NCI-H510A (cell line): ENCODE data around the gene KRT84.
"Not testable (repeated sequence)": the region's sequence is repeated elsewhere in the genome, so short reads cannot be mapped to it uniquely, and the experiment has no call there.

ENCODE experiments used
- DNase-seq: peaks from one replicate; lab custom pipeline; 2025; lab: John Stamatoyannopoulos, UW

Gene KRT84

DNA sequence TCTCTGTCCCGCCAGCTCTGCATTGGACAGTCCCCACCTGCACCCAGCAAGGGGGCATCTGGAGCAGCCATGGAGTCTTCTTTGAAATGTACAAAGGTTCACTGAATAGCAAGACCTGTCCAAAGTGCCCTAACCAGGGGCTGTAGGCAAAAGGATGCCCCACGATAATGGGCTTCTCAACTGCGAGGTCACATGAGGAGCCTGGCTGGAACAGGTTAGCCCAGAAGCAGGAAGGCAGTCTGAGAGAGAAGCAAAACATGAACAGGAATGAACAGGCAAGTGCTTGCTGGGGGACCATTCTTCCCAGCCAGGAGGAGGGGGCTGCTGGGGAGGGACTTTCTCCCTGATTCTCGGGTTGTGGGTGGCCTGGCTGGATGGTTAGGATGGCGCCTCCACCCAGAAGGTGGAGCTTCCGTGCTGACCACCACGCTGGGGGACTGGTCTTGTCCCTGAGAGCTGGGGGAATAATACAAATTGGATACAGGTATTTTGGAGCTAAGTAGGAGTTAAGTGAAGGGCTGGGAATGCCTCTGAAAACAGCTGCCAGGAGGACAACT lies 25.3 kb downstream of the KRT84 start:
- no peak for DNase-seq

DNA sequence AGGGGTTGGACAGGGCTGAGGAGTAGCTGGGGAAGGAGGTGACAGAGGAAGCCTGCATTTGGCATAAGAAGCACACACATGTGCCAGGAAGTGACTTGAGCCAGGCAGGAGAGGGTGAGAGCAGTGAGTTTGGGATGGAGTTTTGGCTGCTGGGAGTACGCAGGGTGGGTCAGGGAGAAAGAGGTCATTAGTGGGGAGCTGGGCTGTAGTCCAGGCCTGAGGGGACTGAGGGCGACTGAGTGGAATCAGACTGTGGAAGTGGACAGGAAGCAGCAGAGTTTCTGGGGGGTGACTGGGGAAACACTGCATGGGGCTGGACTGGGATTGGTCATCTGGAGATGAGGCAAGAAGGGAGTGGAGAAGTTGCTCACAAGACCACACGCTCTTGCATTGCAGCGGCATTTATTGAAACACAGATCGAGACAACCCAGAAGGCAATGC lies 25.8 kb downstream of the KRT84 start:
- no peak for DNase-seq

DNA sequence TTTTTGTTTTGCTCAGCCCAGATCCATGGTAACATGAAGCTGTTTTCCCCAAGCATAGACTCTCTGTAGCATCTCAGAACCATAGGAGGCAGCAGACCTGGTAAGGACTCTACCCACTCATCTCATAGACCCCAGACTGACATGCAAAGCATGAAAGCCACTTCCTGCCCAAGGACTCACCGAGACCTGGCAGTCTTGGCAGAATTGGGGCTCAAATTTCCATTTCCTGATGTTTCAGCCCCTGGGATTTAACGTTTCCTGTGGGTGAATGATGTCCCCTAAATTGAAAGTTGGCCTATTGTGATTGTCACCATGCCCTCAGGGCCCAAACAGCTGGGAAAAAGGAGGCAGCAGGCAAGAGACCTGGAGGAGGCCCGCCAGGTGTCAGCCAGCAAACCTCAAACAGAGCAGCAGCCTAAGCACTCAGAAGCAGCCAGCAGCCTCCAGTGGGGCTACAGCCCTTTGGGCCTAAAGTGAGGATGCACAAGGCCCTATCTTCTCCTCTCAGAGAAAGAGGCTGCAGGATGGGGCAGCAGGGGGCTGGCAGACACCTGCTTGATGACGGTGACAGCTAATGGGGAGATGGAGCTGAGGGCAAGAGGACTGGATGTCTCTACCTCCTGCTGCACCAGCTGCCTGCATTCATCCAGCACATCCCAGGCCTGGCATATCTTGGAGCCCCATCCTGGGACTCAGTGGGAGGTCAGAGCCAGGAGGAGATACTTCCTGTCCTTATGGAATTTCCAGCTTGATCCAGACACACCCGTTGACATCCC lies 26.7 kb downstream of the KRT84 start:
- no peak for DNase-seq

DNA sequence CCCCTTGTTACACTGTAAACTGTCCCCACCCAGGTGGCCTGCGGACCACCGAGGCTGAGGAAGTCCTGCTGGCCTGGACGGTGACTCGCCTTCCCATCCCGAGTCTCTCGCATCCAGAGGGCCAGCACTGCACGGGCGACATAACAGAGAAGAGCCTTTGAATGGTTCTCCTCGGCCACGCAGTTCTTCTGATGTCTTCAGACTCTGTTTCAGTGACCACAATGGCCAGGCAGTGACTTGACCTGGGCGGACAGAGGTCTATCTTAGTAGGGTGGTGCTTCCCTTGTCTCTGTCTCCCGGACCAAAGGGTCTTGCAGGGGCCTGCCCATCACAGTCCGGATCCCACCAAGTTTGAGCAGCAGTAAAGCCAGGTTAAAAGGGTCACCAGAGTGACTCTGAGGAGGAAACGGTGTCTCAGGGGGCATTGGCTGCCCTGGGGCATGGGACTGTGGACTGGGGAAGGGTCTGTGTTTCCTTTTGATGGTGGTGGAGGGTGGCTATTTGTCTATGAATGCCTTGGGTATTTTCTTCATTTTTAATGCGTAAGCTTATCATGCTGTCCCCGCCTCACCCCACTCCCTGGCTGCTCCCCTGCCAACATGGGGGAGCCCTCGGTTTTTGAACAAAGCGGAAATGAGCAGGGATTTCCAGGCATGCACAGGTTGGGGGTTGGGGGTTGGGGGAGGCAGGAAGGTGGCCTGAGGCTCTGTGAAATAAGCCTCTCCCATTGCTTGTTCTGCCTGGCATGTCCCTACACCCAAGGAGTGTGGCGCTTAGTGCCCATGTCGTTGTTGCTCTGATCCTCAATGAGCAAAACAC lies 28.5 kb downstream of the KRT84 start:
- no peak for DNase-seq

DNA sequence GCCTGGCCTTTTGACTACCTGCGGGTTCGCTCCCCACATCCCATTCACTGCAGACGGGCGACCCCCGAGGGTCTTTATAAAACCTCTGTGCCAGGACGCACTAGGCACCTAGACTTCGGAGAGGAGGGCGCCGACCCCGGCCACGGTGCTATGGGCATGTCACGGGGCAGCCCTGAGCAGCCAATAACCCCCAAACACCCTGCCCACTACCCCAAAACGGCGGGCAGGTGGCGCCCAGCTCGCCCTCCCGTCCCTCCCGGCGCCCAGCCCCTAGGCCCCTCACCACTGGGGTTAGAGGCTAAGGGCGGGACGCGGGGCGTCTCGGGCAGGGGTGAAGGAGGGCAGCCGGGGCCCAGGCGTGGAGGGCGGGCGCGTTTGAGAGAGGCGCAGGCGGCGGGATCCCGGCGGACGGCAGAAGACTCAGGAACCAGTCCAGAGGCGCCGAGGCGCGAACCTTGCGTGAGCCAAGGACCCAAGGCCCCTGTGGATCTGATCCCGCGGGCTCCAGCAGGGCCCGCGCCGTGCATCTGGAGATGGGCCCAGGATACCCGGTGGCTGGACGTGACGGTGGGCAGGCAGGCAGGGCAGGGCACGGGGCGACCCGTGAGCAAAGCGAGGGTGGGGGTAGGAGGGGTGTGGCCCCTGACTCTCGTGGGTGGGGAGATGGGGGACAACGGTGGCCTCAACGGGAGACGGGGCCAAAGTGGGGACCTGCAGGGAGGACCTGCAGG lies 29.3 kb downstream of the KRT84 start:
- DNase-seq = no peak

DNA sequence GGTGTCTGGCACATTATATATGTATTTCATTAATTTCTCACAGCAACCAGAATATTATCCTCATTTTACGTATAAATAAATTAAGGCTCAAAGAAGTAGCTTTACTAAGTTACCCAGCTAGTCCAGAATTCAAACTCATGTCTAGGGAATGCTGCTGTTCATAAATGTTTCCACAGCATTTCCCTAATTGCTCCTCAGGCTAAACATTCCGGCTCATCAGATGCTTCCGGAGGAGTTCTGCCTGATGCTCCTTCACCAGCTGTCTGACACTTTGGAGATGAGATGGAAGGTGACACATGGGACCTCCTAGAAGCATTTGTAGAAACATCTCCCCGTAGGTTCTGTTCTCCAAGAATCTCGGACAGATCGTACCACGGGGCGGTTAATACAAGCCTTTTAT lies 30.3 kb downstream of the KRT84 start:
- no peak for DNase-seq

DNA sequence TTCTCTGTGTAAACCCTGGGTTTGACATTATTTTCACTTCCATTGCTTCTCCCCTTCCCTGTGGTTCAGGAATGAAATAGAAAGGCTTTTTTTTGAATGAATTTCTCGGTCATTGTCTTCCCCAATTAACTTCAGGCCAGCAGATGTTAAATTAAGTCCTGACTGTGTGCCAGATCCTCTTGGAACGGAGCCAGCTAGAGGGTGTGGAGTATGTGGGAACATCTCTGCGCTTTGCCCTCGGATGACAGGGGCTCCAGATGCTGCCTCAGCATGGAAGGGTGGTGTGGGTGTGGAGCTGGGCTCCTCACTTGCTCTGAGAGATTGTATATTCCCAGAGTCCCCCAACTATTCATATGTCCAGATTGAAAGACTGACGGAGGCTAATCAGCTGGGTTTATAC lies 31.3 kb downstream of the KRT84 start:
- DNase-seq = no peak

DNA sequence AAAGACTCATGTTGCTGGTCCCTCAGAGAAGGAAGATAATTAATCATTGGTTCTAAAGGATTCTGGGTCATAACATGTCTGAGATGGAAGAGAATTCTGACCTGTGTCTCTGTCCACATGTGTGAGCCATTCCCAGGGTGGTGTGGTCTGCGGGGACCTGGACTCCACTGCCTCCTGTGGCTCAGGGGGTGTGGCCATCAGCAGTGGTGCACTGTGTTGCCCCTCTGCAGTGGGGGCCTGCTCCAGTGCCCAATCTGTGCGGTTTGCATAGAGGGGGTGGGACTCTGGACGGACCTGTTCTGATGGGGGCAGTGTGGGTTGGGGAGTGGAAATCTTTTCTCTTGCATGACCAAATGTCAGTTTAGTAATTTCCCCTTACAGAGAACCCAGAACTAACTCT lies 31.7 kb downstream of the KRT84 start:
- DNase-seq = no peak

DNA sequence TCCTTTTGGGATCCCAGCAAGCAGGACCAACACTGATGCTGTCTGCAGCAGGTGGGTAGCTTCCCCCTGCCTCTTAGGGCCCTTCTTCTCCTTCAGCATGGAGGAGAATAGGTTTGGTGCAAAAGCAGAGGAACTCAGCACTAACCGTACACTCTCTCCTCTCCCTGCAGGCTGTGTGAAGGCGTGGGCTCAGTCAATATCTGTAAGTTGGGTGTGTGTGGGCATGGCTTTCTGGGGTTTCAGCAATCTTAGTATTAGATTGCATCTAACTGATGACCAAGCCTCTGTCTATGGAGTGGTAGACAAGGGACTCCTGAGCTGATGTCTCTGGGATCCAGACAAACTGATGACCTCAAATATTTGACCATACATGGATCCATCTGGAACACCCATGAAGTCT lies 32.5 kb downstream of the KRT84 start:
- DNase-seq = no peak

DNA sequence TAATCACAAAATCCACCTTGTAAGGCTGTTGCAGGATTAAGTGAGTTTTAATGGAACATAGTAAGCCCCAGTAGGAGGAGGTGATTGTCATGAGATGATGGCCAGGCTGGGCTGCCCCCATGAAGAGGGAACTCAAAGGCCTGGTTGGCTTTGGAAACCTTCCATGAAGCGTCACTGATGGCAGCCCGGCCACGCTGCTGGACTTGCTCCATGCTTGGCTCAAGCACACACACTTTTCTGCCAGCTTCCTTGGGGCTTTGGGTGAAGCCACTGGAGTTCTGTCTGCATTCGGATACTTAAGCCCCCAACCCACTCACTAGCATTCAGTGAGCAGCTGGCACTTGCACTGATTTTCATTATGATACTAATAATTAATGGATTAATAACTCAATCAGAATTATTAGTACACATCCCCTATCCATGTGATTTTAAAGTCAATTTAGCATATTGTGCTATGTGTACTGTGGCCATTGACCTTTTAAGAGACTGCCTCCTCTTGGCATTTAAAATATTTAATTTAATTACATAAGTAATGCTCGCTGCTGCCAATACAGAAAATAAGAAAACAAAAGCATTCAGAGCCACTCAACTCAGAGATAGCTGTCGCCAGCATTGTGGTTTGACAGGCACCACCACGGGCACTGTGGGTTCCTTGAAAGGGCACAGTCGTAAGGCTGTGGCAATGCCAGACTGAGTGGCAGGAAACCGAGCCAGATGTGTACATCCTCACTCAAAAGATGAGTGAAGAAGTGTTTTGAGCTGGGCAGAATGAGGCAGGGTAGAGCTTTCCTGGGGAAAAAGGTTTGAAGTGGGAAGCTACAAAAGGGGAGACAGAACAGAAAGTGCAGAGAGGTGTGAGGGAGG lies 34.0 kb downstream of the KRT84 start:
- no peak for DNase-seq

DNA sequence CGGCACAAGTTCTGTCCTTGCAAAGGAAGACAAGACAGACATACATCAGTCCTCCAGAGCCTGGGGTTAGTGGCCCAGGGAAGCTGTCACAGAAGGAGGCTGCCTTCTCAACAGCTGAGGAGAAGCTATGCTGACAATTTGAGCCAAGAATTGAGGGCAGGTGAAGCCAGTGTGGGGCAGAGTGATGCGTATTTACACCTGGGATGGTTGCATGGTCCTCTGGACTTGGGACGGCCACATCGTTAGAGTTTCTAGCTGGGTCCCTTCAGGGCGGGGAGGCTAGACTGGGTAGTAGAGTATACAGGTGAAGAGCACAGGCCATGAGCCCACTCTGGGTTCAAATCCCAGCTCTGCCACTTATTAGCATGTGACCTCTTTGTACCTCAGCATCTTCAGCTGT lies 34.7 kb downstream of the KRT84 start:
- no peak for DNase-seq

DNA sequence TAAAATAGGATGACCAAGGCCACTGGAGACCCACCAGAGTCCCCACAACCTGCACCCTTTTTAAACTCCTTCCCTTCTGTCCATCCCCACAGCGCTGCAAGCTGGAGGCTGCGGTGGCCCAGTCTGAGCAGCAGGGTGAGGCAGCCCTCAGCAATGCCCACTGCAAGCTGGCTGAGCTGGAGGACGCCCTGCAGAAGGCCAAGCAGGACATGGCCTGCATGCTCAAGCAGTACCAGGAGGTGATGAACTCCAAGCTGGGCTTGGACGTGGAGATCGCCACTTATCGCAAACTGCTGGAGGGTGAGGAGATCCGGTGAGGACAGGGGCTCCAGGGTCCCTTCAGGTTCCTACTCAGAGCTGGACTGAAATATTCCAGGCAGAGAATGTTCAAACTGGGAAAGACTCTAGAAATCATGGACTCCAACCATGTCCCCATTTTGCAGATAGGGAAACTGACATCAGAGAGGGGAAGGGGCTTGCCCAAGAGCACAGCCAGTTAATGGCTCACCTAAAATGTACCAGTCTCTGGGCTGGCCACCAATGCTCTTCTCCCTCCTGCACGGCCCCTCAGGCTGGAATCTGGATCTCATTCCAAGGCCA lies 35.3 kb downstream of the KRT84 start:
- DNase-seq = no peak

DNA sequence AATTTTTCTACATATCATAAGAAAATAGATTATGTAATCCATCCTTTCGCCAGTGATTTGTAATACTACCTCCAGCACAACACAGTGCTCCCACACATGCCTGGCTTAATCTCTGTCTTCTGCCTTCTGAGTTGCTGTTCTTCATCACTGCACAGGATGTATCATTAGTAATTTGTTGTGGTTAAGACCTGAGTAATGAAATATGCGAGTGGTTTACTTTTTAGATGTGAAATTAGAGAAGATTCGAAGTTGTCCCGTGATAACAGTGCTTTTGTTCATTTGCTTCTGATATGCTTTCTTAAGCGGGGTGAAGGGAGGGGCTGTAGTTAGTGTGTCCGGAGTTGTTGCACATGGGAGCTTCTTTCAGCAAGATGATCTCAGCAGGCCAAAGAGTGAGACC lies 36.3 kb downstream of the KRT84 start:
- DNase-seq = no peak

DNA sequence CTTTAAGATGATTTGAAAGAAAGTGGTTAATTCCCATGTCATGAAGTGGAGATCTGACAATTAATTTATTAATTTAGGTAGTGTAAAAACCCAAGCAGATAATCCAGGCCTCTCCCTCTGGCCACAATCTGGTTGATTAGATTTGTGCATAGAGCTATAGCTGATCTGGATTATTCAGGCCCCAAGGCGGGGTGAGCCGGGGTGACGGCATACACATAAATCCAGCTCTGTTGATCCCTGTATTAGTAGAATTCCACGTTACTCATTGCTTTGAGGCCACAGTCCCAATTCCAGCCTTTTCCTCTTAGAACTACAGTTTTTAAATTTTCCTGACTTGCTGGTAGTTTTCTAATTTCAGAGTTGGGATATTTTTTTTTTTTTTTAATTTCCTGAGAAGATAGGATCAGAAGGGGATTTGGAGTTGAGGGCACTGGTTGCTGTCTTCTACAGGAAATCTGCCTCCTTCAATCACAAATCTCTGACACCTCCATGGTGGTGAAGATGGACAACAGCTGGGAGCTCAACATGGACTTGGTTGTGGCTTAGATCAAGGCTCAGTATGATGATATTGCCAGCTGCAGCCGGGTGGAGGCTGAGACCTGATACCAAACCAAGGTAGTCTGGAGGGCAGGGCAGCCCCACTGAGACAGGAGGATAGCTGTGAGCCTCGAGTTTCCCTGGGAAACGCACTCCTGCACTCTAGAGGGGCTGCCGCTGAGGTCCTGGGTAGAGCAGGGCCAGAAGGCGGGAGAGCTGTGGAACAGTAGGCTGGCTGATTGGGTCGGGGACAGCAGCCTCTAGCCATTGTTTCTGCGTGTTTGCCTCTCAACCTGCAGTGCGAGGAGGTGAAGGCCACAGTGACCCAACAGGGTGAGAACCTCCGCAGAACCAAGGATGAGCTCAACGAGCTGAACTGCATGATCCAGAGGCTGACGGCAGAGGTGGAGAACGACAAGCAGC lies 37.6 kb downstream of the KRT84 start:
- no peak for DNase-seq

DNA sequence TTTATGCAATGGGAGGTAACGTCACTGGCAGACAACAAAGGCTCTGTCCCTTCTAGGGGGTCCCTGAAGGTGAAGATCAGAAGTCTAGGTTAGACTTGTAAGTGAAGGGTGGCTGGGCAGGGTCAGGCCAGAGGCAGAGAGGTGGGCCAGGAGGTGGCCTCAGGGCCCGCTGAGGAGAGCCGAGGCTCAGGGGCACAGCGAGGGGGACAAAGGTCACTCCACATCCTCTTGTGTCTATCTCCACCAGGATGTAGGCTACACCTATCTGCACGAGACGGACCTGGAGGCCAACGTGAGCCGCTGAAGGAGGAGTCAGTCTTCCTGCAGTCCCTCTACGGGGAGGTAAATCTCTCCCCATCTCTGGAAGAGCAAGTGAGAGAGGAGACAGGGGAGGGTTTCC lies 38.4 kb downstream of the KRT84 start:
- DNase-seq = no peak

DNA sequence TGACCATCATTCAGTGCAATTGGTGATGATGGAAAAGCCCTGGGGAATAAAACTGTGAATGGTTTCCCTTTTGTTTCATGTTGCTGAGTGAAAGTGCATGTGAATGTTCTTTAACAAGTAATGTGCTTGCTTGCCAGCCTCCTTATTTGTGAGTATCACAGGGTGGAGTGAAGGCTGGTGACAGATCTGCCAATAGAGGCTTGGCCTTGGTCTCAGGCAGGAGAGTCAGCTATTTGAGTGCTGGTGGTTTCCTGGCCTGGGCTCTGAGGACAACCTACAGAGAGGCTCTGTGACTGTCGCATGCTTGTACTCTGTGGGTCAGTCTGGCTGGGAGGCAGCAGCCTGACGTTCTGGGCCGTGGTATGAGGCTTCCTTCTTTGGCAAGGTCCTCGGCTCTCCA lies 38.9 kb downstream of the KRT84 start:
- DNase-seq = no peak

DNA sequence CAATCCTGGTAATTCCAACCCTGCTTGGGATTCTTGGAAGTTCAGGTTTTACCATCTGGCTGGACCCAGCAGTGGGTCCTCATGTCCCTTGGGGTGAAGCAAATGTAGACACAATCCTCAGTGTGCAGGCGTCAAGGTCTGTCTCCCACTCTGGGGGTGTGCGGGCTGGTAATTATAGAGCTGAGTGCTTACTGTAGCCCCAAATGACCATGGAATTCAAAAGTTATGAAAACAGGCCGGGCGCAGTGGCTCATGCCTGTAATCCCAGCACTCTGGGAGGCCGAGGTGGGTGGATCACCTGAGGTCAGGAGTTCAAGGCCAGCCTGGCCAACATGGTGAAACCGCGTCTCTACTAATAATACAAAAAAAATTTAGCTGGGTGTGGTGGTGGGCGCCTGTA lies 40.4 kb downstream of the KRT84 start:
- DNase-seq = not testable (repeated sequence)

DNA sequence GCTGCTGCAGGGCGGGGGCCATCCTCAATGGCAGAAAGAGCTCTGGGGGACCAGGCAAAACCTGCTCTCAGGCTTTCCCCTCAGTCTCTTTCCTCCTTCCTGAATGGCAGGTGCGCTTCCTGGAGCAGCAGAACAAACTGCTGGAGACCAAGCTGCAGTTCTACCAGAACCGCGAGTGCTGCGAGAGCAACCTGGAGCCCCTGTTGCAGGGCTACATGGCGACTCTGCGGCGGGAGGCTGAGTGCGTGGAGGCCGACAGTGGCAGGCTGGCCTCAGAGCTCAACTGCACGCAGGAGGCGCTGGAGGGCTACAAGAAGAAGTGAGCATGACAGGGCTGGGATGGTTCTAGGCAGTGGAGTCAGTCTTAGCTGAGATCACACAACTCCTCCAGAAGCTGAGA lies 41.3 kb downstream of the KRT84 start:
- DNase-seq = no peak

DNA sequence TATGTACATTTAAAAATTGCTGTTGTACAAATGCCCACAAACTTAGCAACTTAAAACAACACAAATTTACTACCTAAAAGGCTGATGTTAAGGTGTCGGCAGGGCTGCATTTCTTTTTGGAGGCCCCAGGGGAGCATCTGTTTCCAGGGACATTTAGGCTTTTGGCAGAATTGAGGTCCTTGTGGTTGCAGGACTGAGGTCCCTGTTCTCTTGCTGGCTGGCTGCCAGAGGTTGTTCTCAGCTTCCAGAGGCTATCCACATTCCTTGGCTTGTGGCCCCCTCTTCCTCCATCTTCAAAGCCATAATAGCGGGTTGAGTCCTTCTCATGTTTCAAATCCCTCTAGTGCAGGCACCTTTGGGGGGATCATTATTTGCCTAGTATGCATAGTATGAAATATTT lies 41.9 kb downstream of the KRT84 start:
- no peak for DNase-seq
